ENCODE data around the gene POLD3. TPM values are rescaled to one million over a fixed set of nuclear protein-coding genes. Genes with fewer than 3 reads are reported as not detected.

Gene POLD3
- total and polyA plus RNA-seq, 2 of the 8 experiments (the other 6 are each of a cell fraction or from before 2014, with no cell fraction given): 18.1 to 29.3 TPM

DNA sequence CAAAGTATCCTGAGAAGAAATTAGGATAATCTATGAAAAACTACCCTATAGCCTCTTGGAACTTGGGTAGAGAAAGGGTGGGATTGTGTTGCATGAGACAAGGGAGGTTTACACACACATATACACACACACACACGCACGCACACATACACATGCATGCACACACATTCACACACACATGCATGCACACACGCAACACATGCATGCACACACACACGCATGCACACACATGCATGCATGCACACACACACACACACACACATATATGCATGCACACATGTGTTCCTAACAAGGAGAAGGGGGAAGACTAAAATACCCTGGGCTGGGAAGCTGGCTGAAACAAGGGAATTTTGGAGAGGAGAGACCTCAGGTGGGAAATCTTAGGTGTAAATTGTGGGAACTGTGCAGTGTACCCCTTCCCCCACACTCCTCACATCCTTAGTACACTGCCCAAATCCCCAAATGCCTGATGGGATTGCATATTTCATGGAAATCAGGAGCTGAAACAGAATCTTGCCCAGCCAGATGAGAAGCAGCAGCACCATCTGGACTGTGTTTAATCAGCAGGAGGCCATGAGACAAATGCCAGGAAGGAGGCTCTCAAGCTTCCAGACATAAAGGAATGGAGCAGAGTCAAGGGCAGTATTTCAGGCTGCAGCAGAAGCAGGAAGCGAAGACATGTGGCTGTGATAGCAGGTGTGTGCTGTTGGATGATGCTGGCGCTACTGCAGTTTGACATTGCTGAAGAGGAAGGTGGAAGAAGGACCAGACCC lies 14.6 kb upstream of the POLD3 start (continued):
- TF ChIP-seq RNF2 (IDR thresholded peaks at IDR 0.05; ENCODE audit: borderline replicate concordance, low read depth, low read length, missing control alignments, poor library complexity, severe bottlenecking) (no peak), TEAD4 (IDR thresholded peaks at IDR 0.05; ENCODE audit: low read depth, low read length) (no peak), TAF7 (optimal IDR thresholded peaks at IDR 0.05; ENCODE audit: borderline replicate concordance, low read depth, low read length) (no peak), PHF8 (conservative IDR thresholded peaks at IDR 0.05; ENCODE audit: low read depth, low read length) (no peak), CHD2 (IDR thresholded peaks at IDR 0.05; ENCODE audit: low read length) (no peak), RBBP5 (IDR thresholded peaks at IDR 0.05; ENCODE audit: borderline replicate concordance, low read depth, low read length) (no peak)
